Measurements from ENCODE around the gene SERPINF2.
"Not testable (repeated sequence)": the region's sequence is repeated elsewhere in the genome, so short reads cannot be mapped to it uniquely, and the experiment has no call there.

Gene SERPINF2

DNA sequence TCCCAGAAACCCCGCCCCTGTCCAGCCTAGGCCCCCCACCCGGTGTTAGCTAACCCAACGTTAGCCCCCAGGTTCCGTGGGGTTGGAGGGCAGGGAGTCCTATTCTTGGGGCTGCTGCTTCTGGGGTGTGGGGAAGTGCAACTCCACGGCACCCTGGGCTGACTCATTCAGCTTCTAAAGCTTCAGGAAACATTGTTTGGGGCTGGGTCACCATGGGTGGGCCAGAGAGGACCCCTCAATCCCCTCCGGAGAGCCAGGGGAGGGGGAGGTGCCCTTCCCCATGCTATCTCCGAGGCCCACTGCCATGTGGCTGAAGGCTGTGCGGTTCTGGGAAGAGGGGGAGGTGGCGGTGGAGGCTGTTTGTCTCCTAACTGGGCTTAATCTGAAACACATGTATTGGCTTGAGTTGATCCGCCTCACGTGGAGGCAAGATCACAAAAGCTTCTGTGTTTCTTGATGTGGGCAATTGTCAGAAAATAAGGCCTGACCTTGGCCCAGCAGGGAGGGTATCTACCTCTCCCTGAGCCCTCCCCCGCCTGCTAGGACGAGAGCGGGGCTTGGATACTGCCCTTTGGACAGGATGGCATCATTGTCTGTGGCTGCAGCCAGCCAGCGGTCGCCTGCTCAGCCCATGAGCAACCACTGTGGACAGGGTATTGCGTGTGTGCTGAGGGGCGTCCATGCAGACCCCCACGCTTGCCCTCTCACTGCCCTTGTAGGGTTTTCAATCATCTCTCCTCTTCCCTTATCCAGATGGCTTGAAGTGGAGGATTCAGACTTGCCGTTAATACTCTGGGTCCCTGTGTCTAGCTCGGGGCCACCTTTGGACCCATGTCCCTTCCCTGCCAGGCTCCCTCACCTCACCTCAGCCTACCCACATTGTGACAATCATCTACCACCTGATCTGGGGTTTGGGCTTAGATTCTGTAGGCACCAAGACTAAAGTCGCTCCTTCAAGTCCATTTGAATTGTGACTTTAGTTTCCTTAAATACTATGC lies 20.5 kb downstream of the SERPINF2 start:
- DNase-seq: peak in 2 of 3 experiments; percentile 11 to 17

DNA sequence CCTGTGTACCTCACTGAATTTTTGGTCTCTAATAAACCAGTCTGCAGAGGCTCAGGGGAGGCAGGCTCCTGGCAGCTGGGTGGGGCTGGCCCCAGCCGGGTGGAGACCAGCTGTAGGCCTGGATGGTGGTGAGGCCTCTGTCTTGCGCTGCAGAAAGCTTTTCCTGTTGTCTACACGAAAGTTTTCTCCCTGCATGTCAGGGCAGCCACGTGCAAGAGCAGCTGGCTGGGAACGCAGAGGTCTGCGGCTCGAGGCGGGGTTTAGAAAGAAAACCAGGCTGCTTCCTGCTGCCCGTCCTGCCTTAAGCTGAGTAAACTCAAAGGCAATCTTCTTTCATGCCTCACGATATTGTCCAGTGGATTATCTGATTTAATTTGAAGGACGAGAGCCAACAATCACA lies 21.6 kb downstream of the SERPINF2 start:
- no peak for DNase-seq

DNA sequence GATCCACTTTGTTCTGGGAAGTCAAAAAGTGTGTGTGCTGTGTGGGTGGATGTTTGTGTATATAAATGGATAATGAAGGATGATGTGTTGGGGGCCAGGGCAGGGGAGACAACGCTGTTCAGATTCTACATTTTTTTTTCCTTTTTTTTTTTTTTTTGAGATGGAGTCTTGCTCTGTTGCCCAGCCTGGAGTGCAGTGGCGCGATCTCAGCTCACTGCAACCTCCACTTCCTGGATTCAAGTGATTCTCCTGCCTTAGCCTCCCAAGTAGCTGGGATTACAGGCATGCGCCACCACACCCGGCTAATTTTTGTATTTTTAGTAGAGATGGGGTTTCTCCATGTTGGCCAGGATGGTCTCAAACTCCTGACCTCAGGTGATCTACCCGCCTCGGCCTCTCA lies 22.0 kb downstream of the SERPINF2 start:
- DNase-seq: not testable (repeated sequence)

DNA sequence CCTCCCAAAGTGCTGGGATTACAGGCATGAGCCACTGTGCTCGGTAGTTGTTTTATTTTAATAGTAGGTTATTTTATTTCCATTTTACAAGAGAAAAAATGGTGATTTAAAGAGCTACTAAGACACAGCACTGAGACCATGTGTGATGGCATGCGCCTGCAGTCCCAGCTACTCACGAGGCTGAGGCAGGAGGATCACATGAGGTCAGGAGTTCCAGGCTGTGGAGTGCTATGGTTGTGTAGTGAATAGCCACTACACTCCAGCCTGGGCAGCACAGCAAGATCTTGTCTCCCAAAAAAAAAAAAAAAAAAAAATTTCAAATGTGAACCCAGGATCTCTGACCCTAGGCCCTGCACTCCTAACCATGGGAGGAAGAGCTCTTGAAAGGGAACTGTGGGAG lies 22.9 kb downstream of the SERPINF2 start:
- no peak for DNase-seq

DNA sequence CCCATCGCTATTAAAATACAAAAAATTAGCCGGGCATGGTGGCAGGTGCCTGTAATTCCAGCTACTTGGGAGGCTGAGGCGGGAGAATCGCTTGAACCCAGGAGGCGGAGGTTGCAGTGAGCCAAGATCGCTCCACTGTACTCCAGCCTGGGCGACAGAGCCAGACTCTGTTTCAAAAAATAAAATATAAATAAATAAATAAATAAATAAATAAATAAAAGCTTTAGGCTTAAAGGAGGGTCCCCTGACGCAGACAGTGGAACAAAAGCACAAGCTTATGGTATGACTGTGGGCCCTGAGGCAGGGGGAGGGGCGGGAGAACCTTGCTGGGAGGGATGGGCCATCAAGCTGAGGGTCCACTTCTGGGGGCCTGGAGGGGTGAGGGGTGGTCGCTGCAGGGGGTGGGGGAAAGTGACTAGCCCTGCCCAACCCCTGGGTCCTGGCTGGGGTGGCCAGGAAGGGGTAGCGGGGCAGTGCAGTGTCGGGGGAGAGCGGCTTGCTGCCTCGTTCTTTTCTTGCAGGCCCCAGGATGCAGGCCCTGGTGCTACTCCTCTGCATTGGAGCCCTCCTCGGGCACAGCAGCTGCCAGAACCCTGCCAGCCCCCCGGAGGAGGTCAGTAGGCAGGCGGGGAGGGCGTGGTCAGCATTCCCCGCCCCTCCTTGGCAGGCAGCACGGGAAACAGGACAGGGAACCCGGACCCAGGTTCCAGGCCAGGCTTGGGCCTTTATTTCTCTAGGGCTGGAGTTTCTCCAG lies 23.9 kb downstream of the SERPINF2 start:
- DNase-seq: no peak

DNA sequence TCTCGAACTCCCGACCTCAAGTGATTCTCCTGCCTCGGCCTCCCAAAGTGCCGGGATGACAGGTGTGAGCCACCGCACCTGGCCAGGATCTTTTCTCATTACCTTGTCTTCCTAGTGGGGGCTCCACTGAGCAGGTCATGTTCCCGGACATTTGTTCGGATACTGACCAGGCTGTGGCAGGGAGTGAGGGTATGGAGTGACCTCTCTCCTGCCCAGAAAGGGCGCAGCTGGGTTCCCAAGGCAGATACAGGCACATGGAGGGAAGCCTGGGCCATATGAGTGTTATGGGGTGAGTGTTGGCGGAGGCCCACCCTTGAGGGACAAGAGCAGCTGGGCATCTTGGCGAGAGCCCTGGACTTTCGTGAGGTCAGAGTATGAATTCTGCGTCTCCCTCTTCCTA lies 24.7 kb downstream of the SERPINF2 start:
- DNase-seq: no peak

DNA sequence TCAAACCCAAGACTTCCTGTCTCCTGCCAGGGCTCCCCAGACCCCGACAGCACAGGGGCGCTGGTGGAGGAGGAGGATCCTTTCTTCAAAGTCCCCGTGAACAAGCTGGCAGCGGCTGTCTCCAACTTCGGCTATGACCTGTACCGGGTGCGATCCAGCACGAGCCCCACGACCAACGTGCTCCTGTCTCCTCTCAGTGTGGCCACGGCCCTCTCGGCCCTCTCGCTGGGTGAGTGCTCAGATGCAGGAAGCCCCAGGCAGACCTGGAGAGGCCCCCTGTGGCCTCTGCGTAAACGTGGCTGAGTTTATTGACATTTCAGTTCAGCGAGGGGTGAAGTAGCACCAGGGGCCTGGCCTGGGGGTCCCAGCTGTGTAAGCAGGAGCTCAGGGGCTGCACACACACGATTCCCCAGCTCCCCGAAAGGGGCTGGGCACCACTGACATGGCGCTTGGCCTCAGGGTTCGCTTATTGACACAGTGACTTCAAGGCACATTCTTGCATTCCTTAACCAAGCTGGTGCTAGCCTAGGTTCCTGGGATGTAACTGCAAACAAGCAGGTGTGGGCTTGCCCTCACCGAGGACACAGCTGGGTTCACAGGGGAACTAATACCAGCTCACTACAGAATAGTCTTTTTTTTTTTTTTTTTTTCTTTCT lies 27.3 kb downstream of the SERPINF2 start:
- DNase-seq: peak in 2 of 3 experiments; percentile 66 to 87

DNA sequence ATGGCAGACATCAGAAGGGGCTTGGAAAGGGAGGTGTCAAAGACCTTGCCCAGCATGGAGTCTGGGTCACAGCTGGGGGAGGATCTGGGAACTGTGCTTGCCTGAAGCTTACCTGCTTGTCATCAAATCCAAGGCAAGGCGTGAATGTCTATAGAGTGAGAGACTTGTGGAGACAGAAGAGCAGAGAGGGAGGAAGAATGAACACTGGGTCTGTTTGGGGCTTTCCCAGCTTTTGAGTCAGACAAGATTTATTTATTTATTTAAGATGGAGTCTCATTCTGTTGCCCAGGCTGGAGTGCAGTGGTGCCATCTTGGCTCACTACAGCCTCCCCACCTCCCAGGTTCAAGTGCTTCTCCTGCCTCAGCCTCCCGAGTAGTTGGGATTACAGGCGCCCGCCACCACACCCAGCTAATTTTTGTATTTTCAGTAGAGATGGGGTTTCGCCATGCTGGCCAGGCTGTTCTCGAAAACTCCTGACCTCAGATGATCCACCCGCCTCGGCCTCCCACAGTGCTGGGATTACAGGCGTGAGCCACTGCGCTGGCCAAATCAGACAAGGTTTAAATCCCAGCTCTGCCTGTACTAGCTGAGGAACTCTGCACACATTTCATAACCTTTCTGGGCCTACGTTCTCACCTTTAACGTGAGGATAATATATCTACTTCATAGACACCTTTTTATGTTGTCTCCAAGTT lies 30.5 kb downstream of the SERPINF2 start:
- DNase-seq: not testable (repeated sequence)

DNA sequence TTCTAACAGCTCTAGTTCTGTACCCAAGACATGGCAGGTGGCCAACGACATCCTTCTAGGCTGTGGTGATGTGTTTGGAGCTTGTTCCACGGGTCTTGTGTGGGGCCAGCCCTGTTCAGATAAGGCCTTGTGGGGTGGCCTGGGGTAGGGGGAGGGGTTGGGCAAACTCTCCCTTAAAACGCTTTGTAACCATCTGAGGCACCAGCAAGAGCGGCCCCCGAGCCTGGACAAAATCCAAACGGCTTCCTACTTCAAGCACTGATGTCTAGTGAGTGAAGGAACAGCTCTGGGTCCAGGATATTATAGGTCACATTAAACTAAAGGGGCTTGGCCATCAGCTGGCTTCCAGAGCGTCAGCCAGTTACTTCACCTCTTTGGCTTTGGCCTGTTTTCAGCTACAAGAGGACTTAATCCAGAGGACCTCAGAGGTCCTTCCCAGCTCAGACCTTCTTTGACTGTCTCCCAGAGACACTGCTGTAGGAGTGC lies 31.1 kb downstream of the SERPINF2 start:
- no peak for DNase-seq

DNA sequence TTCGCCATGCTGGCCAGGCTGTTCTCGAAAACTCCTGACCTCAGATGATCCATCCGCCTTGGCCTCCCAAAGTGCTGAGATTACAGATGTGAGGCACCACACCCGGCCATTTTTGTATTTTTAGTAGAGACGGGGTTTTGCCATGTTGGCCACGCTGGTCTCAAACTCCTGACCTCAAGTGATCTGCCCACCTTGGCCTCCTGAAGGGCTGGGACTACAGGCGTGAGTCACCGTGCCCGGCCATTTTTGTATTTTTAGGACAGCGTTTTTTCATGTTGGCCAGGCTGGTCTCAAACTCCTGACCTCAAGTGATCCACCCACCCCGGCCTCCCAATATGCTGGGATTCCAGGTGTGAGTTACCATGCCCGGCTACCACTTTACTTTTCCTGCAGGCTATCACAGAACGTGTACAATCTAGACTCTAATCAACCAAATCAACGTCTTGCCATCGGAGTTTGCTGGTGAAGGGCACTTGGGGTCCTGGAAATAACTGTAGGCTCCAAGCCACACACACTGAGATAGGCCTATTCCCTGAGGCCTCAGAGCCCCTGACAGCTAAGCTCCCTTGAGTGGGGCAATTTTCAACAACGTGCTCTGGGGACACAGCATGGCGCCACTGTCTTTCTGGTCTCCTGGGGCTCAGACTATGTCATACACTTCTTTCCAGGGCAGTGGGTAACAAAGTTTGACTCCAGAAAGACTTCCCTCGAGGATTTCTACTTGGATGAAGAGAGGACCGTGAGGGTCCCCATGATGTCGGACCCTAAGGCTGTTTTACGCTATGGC lies 31.9 kb downstream of the SERPINF2 start:
- DNase-seq: no peak

DNA sequence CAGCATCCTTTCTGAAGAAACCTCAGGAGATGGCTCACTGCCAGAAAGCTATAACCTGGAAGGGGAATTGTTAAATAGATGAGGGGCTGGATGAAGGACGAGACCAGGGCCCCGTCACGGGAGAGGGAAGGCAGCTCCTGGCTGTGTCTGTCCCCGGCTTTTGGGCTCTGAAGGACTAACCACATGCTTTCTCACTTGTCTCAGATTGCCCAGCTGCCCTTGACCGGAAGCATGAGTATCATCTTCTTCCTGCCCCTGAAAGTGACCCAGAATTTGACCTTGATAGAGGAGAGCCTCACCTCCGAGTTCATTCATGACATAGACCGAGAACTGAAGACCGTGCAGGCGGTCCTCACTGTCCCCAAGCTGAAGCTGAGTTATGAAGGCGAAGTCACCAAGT lies 33.7 kb downstream of the SERPINF2 start:
- no peak for DNase-seq

DNA sequence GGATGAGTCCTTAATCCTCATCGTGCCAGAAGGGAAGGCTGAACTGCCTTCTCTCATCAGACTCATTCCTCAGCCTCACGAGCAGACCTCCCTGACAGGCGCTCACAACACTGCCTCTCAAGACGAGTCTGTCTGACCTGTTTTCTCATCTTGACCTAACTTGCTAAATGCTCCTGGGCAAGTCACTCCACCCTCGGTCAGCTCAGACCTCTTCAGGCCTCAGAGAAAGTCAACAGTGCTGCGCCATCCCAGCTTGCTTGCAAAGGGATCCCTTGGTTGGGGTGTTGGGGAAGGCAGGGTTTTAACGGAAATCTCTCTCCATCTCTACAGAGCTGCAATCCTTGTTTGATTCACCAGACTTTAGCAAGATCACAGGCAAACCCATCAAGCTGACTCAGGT lies 34.2 kb downstream of the SERPINF2 start:
- no peak for DNase-seq

DNA sequence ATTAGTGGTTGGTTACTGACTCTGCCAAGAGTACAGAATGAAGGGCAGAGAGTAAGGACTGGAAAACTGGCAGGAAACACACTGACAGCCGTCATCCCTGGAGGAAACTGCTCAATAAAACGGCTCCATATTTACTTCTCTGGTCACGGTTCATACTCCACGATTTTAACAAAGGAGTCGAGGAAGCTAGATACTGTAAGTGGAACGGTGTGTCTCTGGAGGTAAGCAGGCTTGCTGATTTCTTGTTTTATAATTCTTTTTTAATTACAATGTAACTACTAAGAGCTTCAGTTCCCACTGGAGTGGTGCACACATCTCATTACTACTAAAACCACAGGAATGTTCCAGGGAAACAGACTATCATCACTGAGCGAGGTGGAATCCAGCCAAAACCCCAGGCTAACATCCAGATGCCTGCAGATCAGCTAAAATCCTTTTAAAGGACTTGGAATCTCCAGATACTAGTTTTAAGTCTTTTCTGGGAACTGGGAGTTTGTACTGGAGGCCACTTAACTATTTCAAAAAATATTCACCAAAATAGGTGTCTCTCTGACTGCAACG lies 37.0 kb downstream of the SERPINF2 start:
- DNase-seq: no peak

DNA sequence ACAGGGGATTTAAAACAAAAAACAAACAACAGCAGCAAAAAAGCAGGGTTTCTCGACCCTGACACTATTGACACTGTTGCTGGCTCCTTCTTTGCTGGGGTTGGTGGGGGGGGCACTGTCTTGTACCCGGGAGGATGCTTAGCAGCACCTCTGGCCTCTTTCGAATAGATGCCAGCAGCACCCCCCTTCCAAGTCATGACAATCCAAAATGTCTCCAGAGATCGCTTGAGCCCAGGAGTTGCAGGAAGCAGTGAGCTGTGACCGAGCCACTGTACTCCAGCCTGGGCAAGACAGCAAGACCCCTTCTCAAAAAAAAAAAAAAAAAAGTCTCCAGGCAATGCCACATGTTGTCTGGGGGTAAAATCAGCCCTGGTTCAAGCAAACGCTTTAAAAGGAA lies 39.5 kb downstream of the SERPINF2 start:
- no peak for DNase-seq

DNA sequence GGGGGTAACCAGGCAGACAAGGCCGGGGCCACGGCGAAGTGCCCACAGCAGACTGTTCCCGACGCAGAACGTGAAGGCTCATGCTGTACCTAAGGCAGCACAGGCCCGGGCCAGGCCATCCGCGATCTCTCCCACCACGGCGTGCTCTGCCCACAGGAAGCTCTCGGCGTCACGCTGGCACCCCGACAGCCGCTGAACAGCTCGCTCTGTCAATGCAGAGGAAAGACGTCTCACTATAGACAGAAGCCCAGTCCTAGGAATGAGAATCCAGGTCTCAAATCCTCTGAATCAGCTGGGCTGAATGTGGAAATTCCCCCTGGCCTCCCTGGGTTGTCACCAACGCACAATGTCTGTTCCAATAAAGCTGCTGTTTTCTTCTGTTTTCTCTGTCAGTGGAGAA lies 40.6 kb downstream of the SERPINF2 start:
- no peak for DNase-seq

DNA sequence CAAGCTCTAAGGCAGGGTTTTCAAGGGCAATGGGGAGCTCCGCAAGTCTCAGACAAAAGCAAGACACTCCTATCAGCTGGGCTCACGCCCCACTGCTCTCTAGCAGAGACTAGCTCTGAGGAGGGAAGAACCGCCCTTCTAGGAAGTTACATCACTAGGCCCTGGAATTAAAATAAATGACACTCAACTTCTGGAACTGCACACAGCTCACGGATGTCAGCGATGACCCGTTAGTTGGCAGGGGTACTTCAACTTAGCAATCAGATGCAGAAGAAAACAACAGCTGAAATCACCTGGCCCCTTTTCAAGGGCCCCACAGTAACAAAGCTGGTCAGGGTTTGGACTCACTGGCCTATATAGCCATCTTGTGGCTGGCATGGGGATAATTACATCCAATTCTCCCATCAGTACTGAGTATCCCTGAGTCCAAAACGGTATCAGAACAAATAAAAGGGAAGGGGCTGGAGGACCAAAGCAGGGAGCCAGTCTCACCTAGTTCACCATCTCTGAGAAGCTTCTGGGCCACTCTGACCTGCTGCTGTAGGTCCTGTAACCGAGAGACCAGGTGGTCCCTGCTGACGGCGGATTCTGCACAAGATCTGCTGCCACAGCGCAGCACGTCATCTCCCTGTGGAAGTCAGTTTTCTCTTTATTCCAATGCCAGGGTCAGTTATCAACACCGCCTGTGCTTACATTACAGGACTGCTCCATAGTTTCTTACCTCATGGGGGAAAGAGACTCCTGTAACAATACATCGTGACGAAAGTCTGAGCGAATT lies 41.4 kb downstream of the SERPINF2 start:
- DNase-seq: peak in 2 of 3 experiments; percentile 1 to 51

DNA sequence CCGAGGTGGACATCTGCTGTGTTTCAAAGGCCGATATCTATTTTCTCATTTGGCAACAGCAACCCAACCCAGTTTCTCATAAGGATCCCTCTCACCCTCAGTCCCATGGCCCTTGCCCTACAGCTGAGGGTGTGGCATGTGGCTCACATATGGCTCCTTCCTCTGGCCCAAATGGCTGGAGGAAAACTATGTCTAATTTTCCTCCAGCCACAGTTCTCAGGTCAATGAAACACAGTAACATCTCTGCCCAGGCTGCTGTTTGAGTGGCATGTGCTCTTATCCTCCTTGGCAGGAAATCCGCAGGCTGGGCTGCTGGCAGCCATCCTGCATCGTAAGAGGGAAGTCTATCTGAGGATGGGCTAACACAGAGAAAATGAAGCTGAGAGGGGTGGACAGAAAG lies 43.3 kb downstream of the SERPINF2 start:
- DNase-seq: no peak

DNA sequence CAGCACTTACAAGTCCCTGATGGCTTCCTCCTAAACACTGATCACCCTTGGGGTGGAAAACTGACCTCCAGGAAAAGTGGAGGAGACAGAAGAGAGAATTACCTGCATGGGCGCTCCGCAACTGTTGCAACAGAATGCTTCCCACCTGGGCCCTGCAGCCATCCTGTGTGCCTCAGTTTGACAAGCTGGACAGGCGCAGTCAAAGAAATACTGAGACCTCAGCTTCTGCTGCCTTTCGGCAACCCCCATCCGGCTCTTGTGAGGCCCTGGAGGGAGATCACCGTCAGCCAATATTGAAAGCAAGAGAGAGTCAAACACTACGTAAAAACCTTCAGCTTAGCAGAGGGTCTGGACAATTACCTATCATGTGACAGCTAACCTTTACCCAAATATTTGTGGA lies 44.0 kb downstream of the SERPINF2 start:
- DNase-seq: no peak

DNA sequence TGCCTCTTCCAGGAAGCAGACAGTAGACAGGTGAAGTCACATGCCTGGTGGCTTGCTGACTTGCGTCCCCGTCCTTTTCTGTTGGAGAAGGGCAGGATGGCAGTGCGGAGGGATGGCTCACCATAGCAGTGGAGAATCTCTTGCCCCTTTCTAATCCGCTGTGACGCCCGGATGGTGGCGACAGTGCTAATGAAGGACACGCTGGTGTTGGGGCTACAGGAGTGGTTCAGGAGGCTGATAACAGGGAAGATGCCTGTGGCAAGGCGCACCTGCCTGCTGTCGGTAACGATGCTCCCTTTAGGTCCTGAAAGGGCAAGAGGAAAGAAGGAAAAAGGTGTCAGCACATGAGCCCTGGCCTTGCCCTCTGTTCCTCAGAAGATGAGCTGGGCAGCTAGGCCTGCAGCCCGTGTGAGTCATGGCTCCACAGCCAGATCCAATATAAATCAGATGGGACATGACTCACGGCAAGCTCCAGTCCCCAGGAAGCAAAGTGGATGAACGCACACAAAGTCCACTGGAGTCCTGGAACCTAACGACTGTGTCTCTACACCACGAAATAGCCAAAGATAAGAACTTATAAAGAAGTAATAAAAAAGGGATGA lies 44.7 kb downstream of the SERPINF2 start:
- DNase-seq: no peak

DNA sequence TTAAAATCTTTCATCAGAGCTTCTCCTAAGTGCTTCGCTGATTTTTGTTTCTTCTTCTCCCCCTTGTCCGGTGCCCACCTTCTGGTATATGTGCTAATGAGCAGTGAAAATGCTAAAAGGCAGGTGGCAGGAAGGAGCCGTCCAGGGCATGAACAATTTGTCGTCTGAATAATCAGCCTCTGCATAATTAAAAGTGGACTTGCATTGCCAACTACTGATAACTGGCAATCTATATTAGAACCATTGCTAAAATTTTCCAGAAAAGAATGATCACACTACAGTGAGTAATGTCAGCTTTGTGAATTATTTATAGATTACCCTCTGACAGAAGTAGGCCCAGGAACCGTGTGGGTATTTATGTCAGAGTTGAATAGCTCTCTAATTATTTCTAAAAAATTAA lies 47.3 kb downstream of the SERPINF2 start:
- DNase-seq: peak in 1 of 3 experiments; percentile 8

All from NCI-H1417 (cell line).